Keratinocyte (primary cell): ENCODE results near the gene DAPK2. TPM values are rescaled to one million over a fixed set of nuclear protein-coding genes. Genes with fewer than 3 reads are reported as not detected.

Source experiments
- DNase-seq: peaks from one replicate; pipeline ENCODE4 v3.0.0-alpha.2; 2011; ENCODE audit warnings: low read depth, missing footprints, low spot score
- FAIRE-seq: peaks from 2 replicates; lab custom pipeline; 2011; peaks lifted over from hg19 to GRCh38; lab: Jason Lieb, UNC
- H2AFZ ChIP-seq: 2 replicates; pipeline ENCODE4 v1.6.0; 2012; ENCODE audit warnings: low read length, control low read depth, inconsistent platforms; ENCODE audit not compliant: control insufficient read depth
- H3K27ac ChIP-seq: 2 replicates; pipeline ENCODE4 v1.5.1; 2011; ENCODE audit warnings: low read length; ENCODE audit not compliant: control insufficient read depth, insufficient read depth
- H3K27me3 ChIP-seq: 3 replicates; pipeline ENCODE4 v1.6.0; 2011; ENCODE audit warnings: low read length; ENCODE audit not compliant: control insufficient read depth, insufficient read depth; ENCODE audit errors: extremely low read depth
- H3K36me3 ChIP-seq, 2 experiments: 2 replicates in 1 of 2; 3 replicates in 1 of 2; pipeline ENCODE4 v1.5.1; 2011; ENCODE audit warnings: low read length in 2 of 2, mild to moderate bottlenecking in 1 of 2; ENCODE audit not compliant: control insufficient read depth in 2 of 2, insufficient read depth in 2 of 2; ENCODE audit errors: extremely low read depth in 1 of 2
- H3K4me1 ChIP-seq: 3 replicates; pipeline ENCODE4 v1.5.1; 2011; ENCODE audit warnings: low read length; ENCODE audit not compliant: control insufficient read depth, insufficient read depth; ENCODE audit errors: extremely low read depth
- H3K4me2 ChIP-seq: 3 replicates; pipeline ENCODE4 v1.6.0; 2011; ENCODE audit warnings: low read depth, low read length; ENCODE audit not compliant: control insufficient read depth, insufficient read depth; ENCODE audit errors: extremely low read depth
- H3K4me3 ChIP-seq, 3 experiments: fragments of 200-600 bp in 1 of 3; sonication (generic) in 1 of 3; 2 replicates in 2 of 3; 3 replicates in 1 of 3; pipeline ENCODE4 v1.5.1; 2011 to 2016; ENCODE audit warnings: low read length in 3 of 3, mild to moderate bottlenecking in 3 of 3, control low read depth in 2 of 3, inconsistent platforms in 1 of 3, low read depth in 1 of 3, mixed read lengths in 1 of 3, mixed run types in 1 of 3, moderate library complexity in 1 of 3; ENCODE audit not compliant: control insufficient read depth in 2 of 3, insufficient read depth in 2 of 3; ENCODE audit errors: extremely low read depth in 1 of 3
- H3K79me2 ChIP-seq: 2 replicates; pipeline ENCODE4 v1.6.0; 2012; ENCODE audit warnings: low read length; ENCODE audit not compliant: control insufficient read depth, insufficient read depth
- H3K9ac ChIP-seq: 3 replicates; pipeline ENCODE4 v1.6.0; 2011; ENCODE audit warnings: low read length; ENCODE audit not compliant: control insufficient read depth, insufficient read depth; ENCODE audit errors: extremely low read depth
- H3K9me1 ChIP-seq: 3 replicates; pipeline ENCODE4 v1.6.0; 2011; ENCODE audit warnings: low read length; ENCODE audit not compliant: control insufficient read depth, insufficient read depth; ENCODE audit errors: extremely low read depth
- H3K9me3 ChIP-seq: 2 replicates; pipeline ENCODE4 v1.5.1; 2012; ENCODE audit warnings: low read depth, low read length; ENCODE audit not compliant: control insufficient read depth
- H4K20me1 ChIP-seq: 3 replicates; pipeline ENCODE4 v1.6.0; 2011; ENCODE audit warnings: low read length; ENCODE audit not compliant: control insufficient read depth, insufficient read depth; ENCODE audit errors: extremely low read depth
- EZH2 ChIP-seq: IDR thresholded peaks from one replicate; pipeline ENCODE4 v1.6.1; 2012; ENCODE audit warnings: inconsistent platforms, mild to moderate bottlenecking, low read length, moderate library complexity
- dilution Hi-C: fragments of 300-500 bp; cut with MboI; formaldehyde crosslinking; loops from one replicate; pipeline ENCODE4 v1.7.0; 2020; ENCODE audit warnings: low sequenced_read_pairs; ENCODE audit not compliant: extremely low pct_ligation_motif_present
- polyA plus RNA-seq, 5 experiments: library from polyadenylated mRNA; depleted of rRNA in 3 of 5; stranded (reverse) in 3 of 5; stranded (forward) in 1 of 5; unstranded in 1 of 5; fragments of >200 nt; gene quantifications; 1 replicate in 1 of 5; 2 replicates in 3 of 5; 3 replicates in 1 of 5; pipeline versions ENCODE4 v1.2.1 to v1.2.3, GENCODE V29; 2011 to 2012; ENCODE audit warnings: missing spikeins in 2 of 5, low read depth in 1 of 5, low replicate concordance in 1 of 5
- TF ChIP-seq, protein P1 (sequence below), 3 experiments: IDR thresholded peaks in 1 of 3; conservative IDR thresholded peaks in 1 of 3; optimal IDR thresholded peaks in 1 of 3; 2 replicates in 2 of 3; 3 replicates in 1 of 3; pipeline versions ENCODE3 to v1.5.1; 2011; ENCODE audit warnings: low read length in 3 of 3, mild to moderate bottlenecking in 3 of 3, moderate library complexity in 2 of 3, control low read depth in 1 of 3, inconsistent platforms in 1 of 3; ENCODE audit not compliant: insufficient read depth in 2 of 3; ENCODE audit errors: extremely low read depth in 1 of 3

Gene DAPK2
- polyA plus RNA-seq, 1 donor (not counting 4 experiments of a cell fraction or from before 2014, with no cell fraction given) = 1.4 TPM

DNA sequence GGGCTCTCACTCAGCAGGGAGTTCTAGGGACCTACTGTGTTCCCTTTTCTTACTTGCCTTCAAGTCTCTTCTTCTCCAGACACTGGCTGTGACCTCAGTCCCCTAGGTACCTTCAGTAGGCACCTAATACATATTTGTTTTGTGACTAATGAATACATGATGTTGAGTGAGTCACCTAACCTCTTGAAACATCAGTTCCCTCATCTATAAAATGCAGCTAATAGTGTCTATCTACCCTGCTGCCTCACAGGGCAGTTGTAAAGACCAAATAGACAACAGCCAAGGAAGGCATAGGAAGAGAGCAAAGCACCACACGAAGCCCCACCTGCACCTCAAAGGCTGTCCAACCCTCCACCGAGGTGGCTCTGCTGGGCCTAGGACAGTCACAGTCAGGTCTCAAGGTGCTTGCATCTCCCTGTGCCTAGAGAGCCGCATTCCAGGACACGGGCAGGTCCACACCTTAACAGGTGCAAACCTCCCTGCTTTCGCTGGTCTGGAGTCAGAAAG, 29.1 kb downstream of the DAPK2 start:
- FAIRE-seq (peak; percentile 73), DNase-seq (peak; percentile 28)
- H2AFZ ChIP-seq = no peak overlapping the region
- H3K4me1 ChIP-seq = peaks cover 44% of the 10 kb centered on the region
- dilution Hi-C loops = no loop called here
- peak overlapping the region; percentile 12 for H3K27ac ChIP-seq
- no peak overlapping the region for H3K9ac ChIP-seq
- no peaks in the 10 kb centered on the region for H3K36me3 ChIP-seq
- TF ChIP-seq, protein P1, sequence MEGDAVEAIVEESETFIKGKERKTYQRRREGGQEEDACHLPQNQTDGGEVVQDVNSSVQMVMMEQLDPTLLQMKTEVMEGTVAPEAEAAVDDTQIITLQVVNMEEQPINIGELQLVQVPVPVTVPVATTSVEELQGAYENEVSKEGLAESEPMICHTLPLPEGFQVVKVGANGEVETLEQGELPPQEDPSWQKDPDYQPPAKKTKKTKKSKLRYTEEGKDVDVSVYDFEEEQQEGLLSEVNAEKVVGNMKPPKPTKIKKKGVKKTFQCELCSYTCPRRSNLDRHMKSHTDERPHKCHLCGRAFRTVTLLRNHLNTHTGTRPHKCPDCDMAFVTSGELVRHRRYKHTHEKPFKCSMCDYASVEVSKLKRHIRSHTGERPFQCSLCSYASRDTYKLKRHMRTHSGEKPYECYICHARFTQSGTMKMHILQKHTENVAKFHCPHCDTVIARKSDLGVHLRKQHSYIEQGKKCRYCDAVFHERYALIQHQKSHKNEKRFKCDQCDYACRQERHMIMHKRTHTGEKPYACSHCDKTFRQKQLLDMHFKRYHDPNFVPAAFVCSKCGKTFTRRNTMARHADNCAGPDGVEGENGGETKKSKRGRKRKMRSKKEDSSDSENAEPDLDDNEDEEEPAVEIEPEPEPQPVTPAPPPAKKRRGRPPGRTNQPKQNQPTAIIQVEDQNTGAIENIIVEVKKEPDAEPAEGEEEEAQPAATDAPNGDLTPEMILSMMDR (optimal IDR thresholded peaks at IDR 0.05 in 1 of 3, IDR thresholded peaks at IDR 0.05 in 1 of 3, conservative IDR thresholded peaks at IDR 0.05 in 1 of 3; ENCODE audit: extremely low read depth in 1 of 3, insufficient read depth in 2 of 3, low read length in 3 of 3) = no peak
- TF ChIP-seq EZH2 = no peak
- no peaks in the 10 kb centered on the region for H3K9me3 ChIP-seq
- no peaks in the 10 kb centered on the region for H4K20me1 ChIP-seq
- no peak overlapping the region for H3K4me3 ChIP-seq
- peaks cover 6% of the 10 kb centered on the region for H3K9me1 ChIP-seq
- H3K79me2 ChIP-seq = no peaks in the 10 kb centered on the region
- peaks cover 3% of the 10 kb centered on the region for H3K27me3 ChIP-seq
- H3K4me2 ChIP-seq = peak overlapping the region; percentile 49

DNA sequence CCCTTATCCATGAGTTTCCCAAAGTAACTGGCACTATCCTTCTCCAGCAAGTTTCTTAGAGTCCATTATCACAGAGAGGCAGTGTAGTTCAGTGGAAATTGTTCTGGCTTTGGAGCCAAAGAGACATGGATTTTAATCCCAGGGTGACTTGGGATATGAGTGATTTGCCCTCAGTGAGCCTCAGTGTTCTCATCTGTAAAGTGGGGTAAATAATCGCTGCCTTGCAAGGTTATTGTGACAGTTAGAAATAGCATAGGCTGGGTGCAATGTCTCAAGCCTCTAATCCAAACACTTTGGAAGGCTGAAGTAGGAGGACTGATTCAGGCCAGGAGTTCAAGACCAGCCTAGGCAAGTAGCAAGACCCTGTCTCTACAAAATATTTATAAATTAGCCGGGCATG, 30.0 kb downstream of the DAPK2 start:
- no peak for TF ChIP-seq EZH2
- TF ChIP-seq, protein P1 (optimal IDR thresholded peaks at IDR 0.05 in 1 of 3, IDR thresholded peaks at IDR 0.05 in 1 of 3, conservative IDR thresholded peaks at IDR 0.05 in 1 of 3; ENCODE audit: extremely low read depth in 1 of 3, insufficient read depth in 2 of 3, low read length in 3 of 3) = no peak
- no peak for FAIRE-seq
- Histone ChIP-seq H3K79me2 (no peaks in the 10 kb centered on the region), H3K4me1 (peaks cover 46% of the 10 kb centered on the region), H3K4me3 (no peak overlapping the region), H4K20me1 (no peaks in the 10 kb centered on the region), H3K9me1 (peaks cover 6% of the 10 kb centered on the region), H2AFZ (no peak overlapping the region), H3K36me3 (no peaks in the 10 kb centered on the region), H3K9me3 (no peaks in the 10 kb centered on the region), H3K27ac (no peak overlapping the region), H3K27me3 (peaks cover 3% of the 10 kb centered on the region), H3K9ac (no peak overlapping the region), H3K4me2 (no peak overlapping the region)
- DNase-seq = no peak
- dilution Hi-C loops = no loop called here
